Ectodermal cell (in vitro differentiated cells): Measurements from ENCODE around the gene SLC5A11.
"Not testable (repeated sequence)": the region's sequence is repeated elsewhere in the genome, so short reads cannot be mapped to it uniquely, and the experiment has no call there.

Experiments
- H3K27ac ChIP-seq: 2 replicates; pipeline ENCODE4 v1.7.0; 2013; ENCODE audit warnings: mild to moderate bottlenecking, low read depth, low read length; ENCODE audit not compliant: insufficient read depth, poor library complexity, severe bottlenecking
- H3K27me3 ChIP-seq: 2 replicates; pipeline ENCODE4 v1.7.0; 2013; ENCODE audit warnings: mild to moderate bottlenecking, low read length; ENCODE audit not compliant: insufficient read depth, control insufficient read depth, poor library complexity, severe bottlenecking
- H3K36me3 ChIP-seq: one replicate; pipeline ENCODE4 v1.7.0; 2013; ENCODE audit warnings: low read length; ENCODE audit not compliant: control insufficient read depth, insufficient read depth
- H3K4me1 ChIP-seq: one replicate; pipeline ENCODE4 v1.7.0; 2013; ENCODE audit warnings: low read length; ENCODE audit not compliant: control insufficient read depth, insufficient read depth
- H3K4me3 ChIP-seq: 2 replicates; pipeline ENCODE4 v1.7.0; 2013; ENCODE audit warnings: low read depth, low read length, control low read depth; ENCODE audit not compliant: insufficient read depth
- H3K9me3 ChIP-seq: 2 replicates; pipeline ENCODE4 v1.7.0; 2013; ENCODE audit warnings: mild to moderate bottlenecking, low read length, moderate library complexity; ENCODE audit not compliant: control insufficient read depth
- WGBS, 2 experiments: methylation state at CpG; one replicate each; pipeline ENCODE4 v1.1.7; 2013; ENCODE audit warnings: missing lambda C conversion rate in 2 of 2; 5-methylcytosine and 5-hydroxymethylcytosine counted together

Gene SLC5A11

DNA sequence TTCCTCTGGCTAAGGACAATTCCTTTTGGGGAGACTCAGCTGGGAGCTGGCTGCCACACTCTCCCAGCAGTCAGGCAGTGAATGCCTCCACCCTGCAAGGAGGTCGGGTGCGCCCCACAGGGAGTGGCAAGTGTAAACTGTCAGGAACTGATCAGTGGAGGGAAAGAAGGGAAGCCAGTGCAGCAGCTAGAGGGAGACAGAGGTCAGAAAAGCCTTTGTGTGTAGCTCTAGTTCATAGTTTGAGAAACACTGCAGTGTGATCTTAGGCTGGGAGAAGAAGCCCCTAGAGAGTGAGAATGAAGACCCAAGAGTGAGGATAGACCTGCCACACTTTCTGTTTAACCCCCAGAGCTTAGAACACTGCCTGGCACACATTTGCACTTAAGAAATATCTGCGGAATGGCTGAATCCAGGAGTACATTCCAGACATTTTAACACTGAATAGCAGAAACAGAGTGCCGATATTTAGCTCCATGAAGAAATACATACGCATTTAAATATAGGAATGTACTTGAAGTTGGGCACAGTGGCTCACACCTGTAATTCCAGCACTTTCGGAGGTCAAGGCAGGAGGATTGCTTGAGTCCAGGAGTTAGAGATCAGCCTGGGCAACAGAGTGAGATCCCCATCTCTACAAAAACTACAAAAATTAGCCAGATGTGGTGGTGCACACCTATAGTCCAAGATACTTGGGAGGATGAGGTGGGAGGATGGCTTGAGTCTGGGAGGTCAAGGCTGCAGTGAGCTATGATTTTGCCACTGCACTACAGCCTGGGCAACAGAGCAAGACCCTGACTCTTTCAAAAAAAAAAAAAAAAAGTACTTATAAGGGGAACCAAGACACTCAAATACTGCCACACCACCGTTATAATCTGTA, 11.1 kb upstream of the SLC5A11 start:
- 78 to 84% methylated on average over 7 of the region's 7 CpGs for WGBS, 2 experiments
- H3K9me3 ChIP-seq: no peaks in the 10 kb centered on the region

DNA sequence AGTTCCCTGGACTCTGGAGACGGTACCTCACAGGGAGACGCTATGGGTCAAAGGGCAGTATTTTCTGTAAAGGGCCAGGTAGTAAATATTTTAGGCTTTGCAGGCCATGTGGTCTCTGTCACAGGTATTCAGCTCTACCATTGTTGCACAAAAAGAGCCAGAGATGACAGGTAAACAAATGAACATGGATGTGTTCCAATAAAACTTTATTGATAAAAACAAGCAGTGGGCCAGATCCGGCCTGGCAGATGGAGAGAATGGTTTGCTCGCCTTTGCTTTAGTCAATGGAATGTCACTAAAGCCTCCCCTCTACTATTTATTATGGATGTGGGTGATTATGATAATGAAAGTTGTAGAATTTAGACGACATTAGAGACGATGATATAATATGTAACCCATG, 8.9 kb upstream of the SLC5A11 start:
- no peaks in the 10 kb centered on the region for H3K4me1 ChIP-seq
- H3K4me3 ChIP-seq: no peak overlapping the region
- no peaks in the 10 kb centered on the region for H3K9me3 ChIP-seq
- no peaks in the 10 kb centered on the region for H3K36me3 ChIP-seq
- H3K27me3 ChIP-seq: no peaks in the 10 kb centered on the region
- 82 to 85% methylated on average over 5 to 6 of the region's 6 CpGs for WGBS, 2 experiments
- no peak overlapping the region for H3K27ac ChIP-seq

More for the DNA sequence above, 11.1 kb upstream of the SLC5A11 start:
- H3K27me3 ChIP-seq: no peaks in the 10 kb centered on the region
- H3K4me3 ChIP-seq: no peak overlapping the region
- H3K4me1 ChIP-seq: no peaks in the 10 kb centered on the region
- H3K27ac ChIP-seq: no peak overlapping the region
- H3K36me3 ChIP-seq: no peaks in the 10 kb centered on the region

DNA sequence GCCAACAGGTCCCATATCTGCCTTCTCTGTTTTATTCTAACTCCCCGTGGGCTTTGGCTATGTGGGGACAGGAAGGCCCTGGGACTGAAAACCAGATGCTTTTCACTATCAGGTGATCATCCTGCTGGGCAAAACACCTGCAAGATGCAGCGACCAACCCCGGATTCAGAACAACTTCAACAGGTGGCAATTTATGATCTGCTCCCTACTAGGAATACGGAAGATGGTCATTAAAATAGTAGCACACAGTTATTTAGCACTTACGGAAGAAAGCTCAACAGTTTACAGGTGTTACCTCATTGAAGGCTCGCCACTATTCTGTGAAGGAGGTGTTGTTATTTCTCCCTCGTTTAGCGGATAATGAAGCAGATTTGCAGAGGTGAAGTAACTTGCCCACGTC, 7.8 kb upstream of the SLC5A11 start:
- Histone ChIP-seq H3K36me3 (no peaks in the 10 kb centered on the region), H3K27ac (no peak overlapping the region), H3K4me3 (no peak overlapping the region), H3K4me1 (no peaks in the 10 kb centered on the region), H3K27me3 (no peaks in the 10 kb centered on the region), H3K9me3 (no peaks in the 10 kb centered on the region)
- WGBS, 2 experiments: 94 to 95% methylated on average over 9 of the region's 9 CpGs

DNA sequence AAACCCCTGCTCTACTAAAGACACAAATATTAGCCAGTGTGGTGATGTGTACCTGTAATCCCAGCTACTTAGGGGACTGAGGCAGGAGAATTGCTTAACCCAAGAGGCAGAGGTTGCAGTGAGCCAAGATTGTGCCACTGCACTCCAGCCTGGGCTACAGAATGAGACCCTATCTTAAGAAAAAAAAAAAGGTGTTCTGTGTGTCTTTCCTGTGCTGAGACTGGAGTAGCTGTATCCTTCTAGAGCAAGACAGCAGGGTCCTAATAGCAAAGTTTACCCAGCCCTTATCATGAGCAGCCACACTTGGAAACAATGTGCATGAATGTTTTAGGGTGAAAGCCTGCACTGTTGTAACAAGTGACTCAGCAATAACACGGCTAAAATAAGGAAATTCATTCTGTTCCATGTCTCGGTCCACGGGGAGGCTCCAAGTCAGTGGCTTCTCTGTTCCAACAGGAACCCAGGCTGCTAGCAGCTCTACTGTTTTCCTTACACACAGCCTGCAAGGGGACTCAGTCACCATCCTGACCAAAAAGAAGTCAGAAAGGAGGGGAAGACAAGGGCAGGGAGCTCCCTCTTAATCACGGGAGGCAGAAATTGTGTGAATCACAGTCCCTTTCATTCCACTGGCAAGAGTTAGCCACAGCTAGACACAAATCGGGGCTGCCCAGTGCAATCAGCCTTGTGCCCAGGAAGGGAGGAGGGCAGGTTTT, 7.1 kb upstream of the SLC5A11 start:
- WGBS, 2 experiments: 87 to 91% methylated on average over 5 of the region's 5 CpGs
- Histone ChIP-seq H3K36me3 (no peaks in the 10 kb centered on the region), H3K27ac (no peak overlapping the region), H3K4me3 (no peak overlapping the region), H3K9me3 (no peaks in the 10 kb centered on the region), H3K27me3 (no peaks in the 10 kb centered on the region), H3K4me1 (no peaks in the 10 kb centered on the region)

DNA sequence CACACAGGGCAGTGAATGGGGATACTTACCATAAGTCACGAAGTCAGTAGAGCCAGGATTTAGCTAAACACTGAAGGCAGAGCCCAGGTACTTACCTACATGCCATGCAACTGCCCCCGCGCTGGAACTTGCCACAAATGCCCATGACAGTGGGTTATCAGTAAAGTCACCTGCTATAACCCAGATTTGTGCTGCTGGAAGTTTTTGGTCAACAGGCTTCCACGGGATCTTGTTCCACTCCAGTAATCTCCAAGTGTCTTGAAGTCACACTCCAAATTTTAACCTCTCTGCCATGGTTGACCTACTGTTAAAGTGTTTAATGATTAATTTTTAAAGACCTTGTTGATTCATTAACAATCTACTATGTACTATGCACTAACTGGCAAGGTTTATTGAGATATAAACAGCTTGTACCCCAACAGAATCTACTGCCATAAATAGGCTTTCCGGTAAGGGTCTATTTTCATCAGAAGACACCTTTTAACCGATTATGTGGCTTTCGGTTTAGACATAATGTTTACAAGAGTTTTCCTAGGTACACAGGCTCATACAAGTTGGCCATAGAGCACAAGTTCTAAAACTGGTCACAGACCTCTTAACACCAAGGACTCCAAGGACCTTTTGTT, 6.3 kb upstream of the SLC5A11 start:
- H3K9me3 ChIP-seq: no peaks in the 10 kb centered on the region
- H3K27me3 ChIP-seq: no peaks in the 10 kb centered on the region
- no peaks in the 10 kb centered on the region for H3K4me1 ChIP-seq
- H3K4me3 ChIP-seq: no peak overlapping the region
- H3K36me3 ChIP-seq: no peaks in the 10 kb centered on the region
- no peak overlapping the region for H3K27ac ChIP-seq
- 95 to 96% methylated on average over 7 of the region's 7 CpGs for WGBS, 2 experiments

- no peaks in the 10 kb centered on the region for H3K4me1 ChIP-seq
- H3K27me3 ChIP-seq: no peaks in the 10 kb centered on the region
- no peaks in the 10 kb centered on the region for H3K9me3 ChIP-seq
- H3K4me3 ChIP-seq: no peak overlapping the region
- H3K27ac ChIP-seq: no peak overlapping the region
- H3K36me3 ChIP-seq: no peaks in the 10 kb centered on the region
Measured at GRCh38 chr16:24841291-24841690, 4.5 kb upstream of the SLC5A11 start.

- H3K27me3 ChIP-seq: no peaks in the 10 kb centered on the region
Measured at GRCh38 chr16:24844101-24845030, 1.4 kb upstream of the SLC5A11 start.

DNA sequence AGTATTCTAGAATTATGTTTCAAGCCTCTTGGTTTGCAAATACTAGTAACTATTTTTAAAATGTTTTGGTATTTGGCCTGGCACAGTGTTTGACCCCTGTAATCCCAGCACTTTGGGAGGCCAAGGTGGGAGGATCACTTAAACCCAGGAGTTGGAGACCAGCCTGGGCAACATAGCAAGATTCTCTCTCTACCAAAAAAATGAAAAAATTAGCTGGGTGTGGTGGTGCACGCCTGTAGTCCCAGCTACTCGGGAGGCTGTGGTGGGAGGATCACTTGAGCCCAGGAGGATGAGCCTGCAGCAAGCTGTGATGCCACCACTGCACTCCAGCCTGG, 765 bp upstream of the SLC5A11 start:
- H3K27ac ChIP-seq, H3K4me1 ChIP-seq, H3K36me3 ChIP-seq, H3K9me3 ChIP-seq, H3K4me3 ChIP-seq, H3K27me3 ChIP-seq: not testable (repeated sequence)
- 95 to 96% methylated on average over 2 of the region's 2 CpGs for WGBS, 2 experiments

More at GRCh38 chr16:24844101-24845030, 1.4 kb upstream of the SLC5A11 start:
- Histone ChIP-seq H3K9me3 (no peaks in the 10 kb centered on the region), H3K4me1 (no peaks in the 10 kb centered on the region), H3K36me3 (no peaks in the 10 kb centered on the region), H3K4me3 (no peak overlapping the region), H3K27ac (no peak overlapping the region)
- WGBS, 2 experiments: 91 to 92% methylated on average over 17 of the region's 17 CpGs

- 87 to 89% methylated on average over 8 of the region's 8 CpGs for WGBS, 2 experiments
- Histone ChIP-seq H3K4me1 (no peaks in the 10 kb centered on the region), H3K36me3 (no peaks in the 10 kb centered on the region), H3K27ac (no peak overlapping the region), H3K27me3 (no peaks in the 10 kb centered on the region), H3K9me3 (no peaks in the 10 kb centered on the region), H3K4me3 (no peak overlapping the region)
Measured at GRCh38 chr16:24846548-24847357, 990 bp downstream of the SLC5A11 start.
